Camera-type eye (tissue), 1 donor: ENCODE measurements around the gene FAM156B. TPM values are rescaled to one million over a fixed set of nuclear protein-coding genes. Genes with fewer than 3 reads are reported as not detected.

Experiments used
- total RNA-seq: library from RNA; depleted of rRNA; stranded (reverse); fragments of >200 nt; gene quantifications from one replicate; pipeline ENCODE4 v1.2.3, GENCODE V29; 2014

Gene FAM156B
- 33.8 TPM for total RNA-seq

DNA sequence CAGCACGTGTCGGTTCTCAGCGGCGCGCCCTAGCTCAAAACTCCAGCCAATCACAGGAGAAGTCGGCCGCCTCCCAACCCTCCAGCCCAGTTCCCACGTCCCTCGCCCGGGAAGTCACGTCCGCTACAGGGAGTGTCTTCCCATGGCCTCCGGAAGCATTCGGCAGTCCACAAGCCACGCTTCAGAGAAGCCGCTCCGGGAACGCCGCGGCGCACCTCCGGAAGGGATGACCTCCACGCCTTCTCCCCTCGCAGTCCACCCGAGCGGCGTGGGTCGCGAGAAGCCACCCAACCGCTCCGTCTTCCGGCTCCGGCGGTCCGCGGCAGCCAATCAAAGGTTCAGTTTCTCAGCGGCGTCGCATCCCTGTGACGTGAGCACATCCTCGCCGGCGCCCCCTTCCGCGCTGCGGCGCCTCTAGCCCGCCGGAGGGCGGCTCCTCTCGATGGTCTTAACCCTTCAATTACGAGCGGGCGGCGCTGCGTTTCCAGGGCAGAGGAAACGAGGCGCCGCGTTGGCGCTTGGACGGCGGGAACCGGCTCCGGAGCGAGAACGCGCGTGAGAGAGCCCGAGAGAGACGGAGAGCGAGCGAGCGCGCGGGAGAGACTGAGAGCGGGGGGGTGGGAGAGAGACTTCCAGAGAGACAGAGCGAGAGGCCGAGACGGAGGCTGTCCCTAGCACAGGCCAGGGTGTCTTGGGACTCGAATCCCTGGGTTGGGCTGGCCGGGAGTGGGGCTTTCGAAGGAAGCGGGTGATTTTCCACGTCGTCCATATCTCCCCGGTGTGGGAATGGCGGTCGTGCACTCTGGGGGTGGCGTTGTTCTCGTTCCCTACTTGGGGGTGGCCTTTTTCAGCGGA is at the start of gene FAM156B:
TSS of gene FAM156B (plus strand) at position 476 of the 855 bp plus-strand sequence. CDS start 9,896 bp downstream, outside the sequence.

GRCh38 chrX:52867610-52868348 is 29.4 kb upstream of the FAM156B start, which contains the start of gene XAGE3:
TSS of gene XAGE3 (minus strand) at chrX:52868083. CDS start at chrX:52867133, 950 bp downstream.

Other genes with a start within 250 kb of the FAM156B start
- gene SSX7, start 242.4 kb upstream of the FAM156B start, total RNA-seq, result not detected
- not detected for gene SSX2, start 190.2 kb upstream of the FAM156B start, total RNA-seq
- not detected for gene SSX2B, start 146.1 kb upstream of the FAM156B start, total RNA-seq
- not detected for gene SPANXN5, start 99.9 kb upstream of the FAM156B start, total RNA-seq
- gene XAGE5, start 86.0 kb upstream of the FAM156B start, total RNA-seq, result not detected
- gene XAGE3, start 29.2 kb upstream of the FAM156B start, total RNA-seq, result not detected
- 53.8 TPM for gene FAM156A, start 61.2 kb downstream of the FAM156B start, total RNA-seq
- 26.3 TPM for gene GPR173, start 151.5 kb downstream of the FAM156B start, total RNA-seq
- gene TSPYL2, start 185.0 kb downstream of the FAM156B start, total RNA-seq, result 37.1 TPM
- gene KANTR, start 196.8 kb downstream of the FAM156B start, total RNA-seq, result 50.6 TPM